ENCODE measurements around the gene FAR2.

FAR2 gene

DNA sequence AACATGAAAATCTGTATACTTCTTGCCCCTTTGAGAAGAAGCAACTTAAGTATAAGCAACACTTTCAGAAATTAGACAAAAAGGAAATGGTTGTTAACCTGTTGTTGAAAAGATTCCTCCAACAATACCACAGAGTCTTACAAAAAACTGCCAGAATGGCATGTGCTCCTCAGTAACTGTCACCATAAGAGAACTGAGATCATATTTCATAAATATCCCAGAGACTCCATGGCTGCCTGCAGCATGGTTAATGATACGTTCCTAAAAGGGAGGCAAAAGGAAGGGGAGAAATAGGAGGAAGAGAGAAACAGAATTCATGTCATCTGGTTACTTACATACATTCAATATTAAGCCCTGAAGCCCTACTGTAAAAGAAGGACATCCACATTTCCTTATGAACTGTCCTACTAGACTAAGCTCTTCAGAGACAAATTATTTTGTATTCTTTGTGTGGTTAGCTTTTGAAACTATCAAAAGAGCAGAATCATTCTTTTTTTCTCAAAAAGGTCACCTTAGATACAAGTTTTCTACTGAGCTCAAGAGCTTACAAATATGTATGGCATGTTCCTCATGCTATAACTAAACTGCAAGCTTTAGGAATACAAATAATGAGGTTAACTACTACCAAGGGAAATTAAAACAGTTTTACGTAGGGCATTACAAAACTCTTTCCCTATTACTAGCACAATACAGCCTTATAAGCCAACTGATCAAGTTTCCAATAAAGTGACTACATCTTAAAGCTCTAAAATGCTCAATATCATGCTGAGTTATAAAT, 194.1 kb downstream of the FAR2 start:
- Histone ChIP-seq H4K20me1 (ENCODE audit: low read depth, low read length) (no peaks in the 10 kb centered on the region; the same call in 1 of the 2 replicates), H3K4me3 (ENCODE audit: insufficient read depth, low read length, poor library complexity, severe bottlenecking) (no peak overlapping the region), H3F3A (ENCODE audit: insufficient read depth) (no peaks in the 10 kb centered on the region), H3K9me2 (replicated peaks; ENCODE audit: insufficient read depth, low read length) (no peaks in the 10 kb centered on the region), H3K9me3 (ENCODE audit: insufficient read depth, low read length) (no peaks in the 10 kb centered on the region), H3K27ac (ENCODE audit: low read depth, low read length) (no peak overlapping the region), H3K4me2 (ENCODE audit: low read depth, low read length, poor library complexity, severe bottlenecking) (no peak overlapping the region), H3K27me3 (ENCODE audit: low read length) (no peaks in the 10 kb centered on the region), H3K9ac (ENCODE audit: low read length) (no peak overlapping the region), H3K36me3 (ENCODE audit: low read length) (peaks cover 24% of the 10 kb centered on the region), H3K79me2 (ENCODE audit: insufficient read depth, low read length) (no peaks in the 10 kb centered on the region), H2AFZ (ENCODE audit: low read depth, low read length, severe bottlenecking) (no peak overlapping the region)
- no peak for TF ChIP-seq EZH2phosphoT487 (conservative IDR thresholded peaks at IDR 0.05; ENCODE audit: low read length)

DNA sequence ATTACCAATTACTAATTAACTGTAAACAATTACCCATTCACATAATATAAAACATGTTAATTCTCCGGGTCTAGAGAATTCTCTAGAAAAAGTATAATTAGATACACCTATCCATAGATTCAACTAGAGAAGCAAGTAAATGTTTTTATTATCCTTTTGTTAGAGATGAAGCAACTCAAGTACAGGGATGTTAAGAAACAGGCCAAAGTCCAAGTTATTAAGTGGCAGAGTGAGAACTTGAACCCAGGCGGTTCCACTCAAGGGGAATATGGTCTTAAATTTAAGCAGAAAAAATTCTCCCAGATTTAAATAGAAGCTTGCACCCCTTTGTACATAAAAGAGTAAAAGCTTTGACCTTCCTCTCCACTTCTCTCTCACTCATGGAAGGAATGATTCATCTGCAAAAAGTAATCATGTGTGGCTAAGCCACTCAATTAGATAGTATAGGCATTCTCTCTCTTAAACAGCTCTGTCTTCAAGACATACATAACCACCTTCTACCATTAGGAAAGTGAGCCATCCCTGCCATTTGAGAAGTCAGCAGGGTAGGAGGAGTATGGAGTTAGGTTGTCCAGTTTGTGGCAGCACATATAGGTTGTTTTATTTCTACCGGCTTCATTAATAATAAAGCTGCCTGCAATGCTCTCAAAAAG, 197.8 kb downstream of the FAR2 start:
- no peak for TF ChIP-seq EZH2phosphoT487 (conservative IDR thresholded peaks at IDR 0.05; ENCODE audit: low read length)
- TF ChIP-seq, protein P1, sequence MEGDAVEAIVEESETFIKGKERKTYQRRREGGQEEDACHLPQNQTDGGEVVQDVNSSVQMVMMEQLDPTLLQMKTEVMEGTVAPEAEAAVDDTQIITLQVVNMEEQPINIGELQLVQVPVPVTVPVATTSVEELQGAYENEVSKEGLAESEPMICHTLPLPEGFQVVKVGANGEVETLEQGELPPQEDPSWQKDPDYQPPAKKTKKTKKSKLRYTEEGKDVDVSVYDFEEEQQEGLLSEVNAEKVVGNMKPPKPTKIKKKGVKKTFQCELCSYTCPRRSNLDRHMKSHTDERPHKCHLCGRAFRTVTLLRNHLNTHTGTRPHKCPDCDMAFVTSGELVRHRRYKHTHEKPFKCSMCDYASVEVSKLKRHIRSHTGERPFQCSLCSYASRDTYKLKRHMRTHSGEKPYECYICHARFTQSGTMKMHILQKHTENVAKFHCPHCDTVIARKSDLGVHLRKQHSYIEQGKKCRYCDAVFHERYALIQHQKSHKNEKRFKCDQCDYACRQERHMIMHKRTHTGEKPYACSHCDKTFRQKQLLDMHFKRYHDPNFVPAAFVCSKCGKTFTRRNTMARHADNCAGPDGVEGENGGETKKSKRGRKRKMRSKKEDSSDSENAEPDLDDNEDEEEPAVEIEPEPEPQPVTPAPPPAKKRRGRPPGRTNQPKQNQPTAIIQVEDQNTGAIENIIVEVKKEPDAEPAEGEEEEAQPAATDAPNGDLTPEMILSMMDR (IDR thresholded peaks at IDR 0.05; ENCODE audit: insufficient read depth, low read length, poor library complexity, severe bottlenecking): no peak
- Histone ChIP-seq H3K79me2 (ENCODE audit: insufficient read depth, low read length) (no peaks in the 10 kb centered on the region), H3K27me3 (ENCODE audit: low read length) (no peaks in the 10 kb centered on the region), H3K4me3 (ENCODE audit: insufficient read depth, low read length, poor library complexity, severe bottlenecking) (no peak overlapping the region), H3K36me3 (ENCODE audit: low read length) (peaks cover 39% of the 10 kb centered on the region), H2AFZ (ENCODE audit: low read depth, low read length, severe bottlenecking) (no peak overlapping the region), H3F3A (ENCODE audit: insufficient read depth) (no peaks in the 10 kb centered on the region), H3K27ac (ENCODE audit: low read depth, low read length) (no peak overlapping the region), H4K20me1 (ENCODE audit: low read depth, low read length) (no peaks in the 10 kb centered on the region), H3K9me3 (ENCODE audit: insufficient read depth, low read length) (no peaks in the 10 kb centered on the region), H3K9ac (ENCODE audit: low read length) (no peak overlapping the region), H3K9me2 (replicated peaks; ENCODE audit: insufficient read depth, low read length) (no peaks in the 10 kb centered on the region), H3K4me2 (ENCODE audit: low read depth, low read length, poor library complexity, severe bottlenecking) (no peak overlapping the region)

DNA sequence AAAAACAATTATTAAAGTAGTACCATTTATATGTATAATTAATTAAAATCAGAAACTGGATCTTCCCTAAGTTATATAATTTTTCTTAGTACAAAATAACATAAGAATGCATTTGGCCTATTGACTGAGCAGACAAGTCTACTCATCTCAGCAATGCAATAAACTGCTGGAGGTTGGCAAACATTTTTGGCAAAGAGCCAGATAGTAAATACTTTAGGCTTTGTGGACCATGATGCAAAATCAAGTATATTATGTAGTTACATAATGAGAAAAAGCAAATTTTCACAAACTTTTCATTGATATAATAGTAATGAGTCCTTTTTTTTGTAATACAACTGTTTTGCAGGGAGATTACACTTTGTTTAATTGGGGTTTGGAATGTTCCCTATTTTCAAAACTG, 201.0 kb downstream of the FAR2 start:
- H3K36me3 ChIP-seq (ENCODE audit: low read length): peaks cover 41% of the 10 kb centered on the region

More for the DNA sequence above, 201.0 kb downstream of the FAR2 start:
- Histone ChIP-seq H2AFZ (ENCODE audit: low read depth, low read length, severe bottlenecking) (no peak overlapping the region), H3K4me2 (ENCODE audit: low read depth, low read length, poor library complexity, severe bottlenecking) (no peak overlapping the region), H3K79me2 (ENCODE audit: insufficient read depth, low read length) (no peaks in the 10 kb centered on the region), H3K9me3 (ENCODE audit: insufficient read depth, low read length) (no peaks in the 10 kb centered on the region), H3F3A (ENCODE audit: insufficient read depth) (no peaks in the 10 kb centered on the region), H3K27me3 (ENCODE audit: low read length) (no peaks in the 10 kb centered on the region), H3K27ac (ENCODE audit: low read depth, low read length) (no peak overlapping the region), H3K9ac (ENCODE audit: low read length) (no peak overlapping the region), H3K9me2 (replicated peaks; ENCODE audit: insufficient read depth, low read length) (no peaks in the 10 kb centered on the region), H4K20me1 (ENCODE audit: low read depth, low read length) (no peaks in the 10 kb centered on the region), H3K4me3 (ENCODE audit: insufficient read depth, low read length, poor library complexity, severe bottlenecking) (no peak overlapping the region)
- TF ChIP-seq, protein P1 (IDR thresholded peaks at IDR 0.05; ENCODE audit: insufficient read depth, low read length, poor library complexity, severe bottlenecking): no peak
- no peak for TF ChIP-seq EZH2phosphoT487 (conservative IDR thresholded peaks at IDR 0.05; ENCODE audit: low read length)

All from SU-DHL-6 (cell line).